Neural progenitor cell (in vitro differentiated cells): Measurements from ENCODE around the gene PPM1H. TPM values are rescaled to one million over a fixed set of nuclear protein-coding genes. Genes with fewer than 3 reads are reported as not detected.
A peak's percentile ranks its signal among the peaks of the same experiment; 100 is the strongest.

Experiments
- DNase-seq: peaks from one replicate; pipeline ENCODE4 v3.0.0-alpha.2; 2016; ENCODE audit warnings: low spot score
- H2AFZ ChIP-seq: fragments of 200-600 bp; sonication (generic); replicated peaks from 2 replicates; pipeline ENCODE4 v1.6.1; 2016; ENCODE audit warnings: antibody characterized with exemption
- H3F3A ChIP-seq: fragments of 200-600 bp; sonication (generic); 2 replicates; pipeline ENCODE4 v1.6.1; 2016; ENCODE audit warnings: antibody characterized with exemption, low read depth
- H3K27ac ChIP-seq: fragments of 200-600 bp; sonication (generic); 2 replicates; pipeline ENCODE4 v1.5.1; 2016; ENCODE audit warnings: mild to moderate bottlenecking
- H3K27me3 ChIP-seq: fragments of 200-600 bp; sonication (generic); 2 replicates; pipeline ENCODE4 v1.6.1; 2016; ENCODE audit warnings: mild to moderate bottlenecking, moderate library complexity
- H3K36me3 ChIP-seq: fragments of 200-600 bp; sonication (generic); 2 replicates; pipeline ENCODE4 v1.5.1; 2016
- H3K4me1 ChIP-seq: fragments of 200-600 bp; sonication (generic); 2 replicates; pipeline ENCODE4 v1.6.1; 2016; ENCODE audit warnings: mixed run types
- H3K4me2 ChIP-seq: fragments of 200-600 bp; sonication (generic); 2 replicates; pipeline ENCODE4 v1.6.1; 2016
- H3K4me3 ChIP-seq: fragments of 200-600 bp; sonication (generic); 2 replicates; pipeline ENCODE4 v1.5.1; 2016
- H3K79me2 ChIP-seq: fragments of 200-600 bp; sonication (generic); 2 replicates; pipeline ENCODE4 v1.6.1; 2016; ENCODE audit warnings: low read depth
- H3K9ac ChIP-seq: fragments of 200-600 bp; sonication (generic); 2 replicates; pipeline ENCODE4 v1.6.1; 2016
- H3K9me3 ChIP-seq: fragments of 200-600 bp; sonication (generic); 2 replicates; pipeline ENCODE4 v1.5.1; 2016; ENCODE audit warnings: low read depth
- H4K20me1 ChIP-seq: fragments of 200-600 bp; sonication (generic); 2 replicates; pipeline ENCODE4 v1.6.1; 2016; ENCODE audit warnings: low read depth
- H3K27ac Mint-ChIP-seq: 3 replicates; pipeline ENCODE4 v1.8.0; 2021; ENCODE audit warnings: mixed read lengths
- H3K27me3 Mint-ChIP-seq: 2 replicates; pipeline ENCODE4 v1.8.0; 2022; ENCODE audit warnings: low read depth, mild to moderate bottlenecking, inconsistent platforms, moderate library complexity, mixed read lengths; ENCODE audit not compliant: insufficient read depth
- H3K36me3 Mint-ChIP-seq: 3 replicates; pipeline ENCODE4 v1.8.0; 2021; ENCODE audit warnings: mixed read lengths
- H3K4me1 Mint-ChIP-seq: 3 replicates; pipeline ENCODE4 v1.8.0; 2021; ENCODE audit warnings: mixed read lengths
- H3K4me3 Mint-ChIP-seq: 3 replicates; pipeline ENCODE4 v1.8.0; 2021; ENCODE audit warnings: mild to moderate bottlenecking, moderate library complexity, mixed read lengths
- H3K9me3 Mint-ChIP-seq: 3 replicates; pipeline ENCODE4 v1.8.0; 2020; ENCODE audit warnings: mixed read lengths
- EZH2 ChIP-seq: fragments of 200-600 bp; sonication (generic); IDR thresholded peaks from 2 replicates; pipeline ENCODE4 v1.6.1; 2017; ENCODE audit warnings: antibody characterized with exemption, mild to moderate bottlenecking, moderate library complexity
- EZH2phosphoT487 ChIP-seq: fragments of 200-600 bp; sonication (generic); IDR thresholded peaks from 2 replicates; pipeline ENCODE4 v1.6.1; 2017; ENCODE audit warnings: antibody characterized with exemption
- total RNA-seq: library from RNA; depleted of rRNA; stranded (reverse); fragments of >200 nt; gene quantifications from 2 replicates; pipeline ENCODE4 v1.2.3, GENCODE V29; 2015; ENCODE audit warnings: low replicate concordance
- TF ChIP-seq, protein P1 (sequence below): fragments of 200-600 bp; sonication (generic); IDR thresholded peaks from 2 replicates; pipeline ENCODE4 v1.5.1; 2017; ENCODE audit warnings: antibody characterized with exemption, mild to moderate bottlenecking

The PPM1H gene
- total RNA-seq, 1 donor from 2014 or later, result 4.6 TPM

- Histone ChIP-seq H3K4me2 (no peak overlapping the region), H3K27ac (no peak overlapping the region), H3F3A (no peaks in the 10 kb centered on the region), H3K9ac (no peak overlapping the region), H3K4me3 (no peak overlapping the region), H3K27me3 (no peaks in the 10 kb centered on the region), H4K20me1 (no peaks in the 10 kb centered on the region), H3K9me3 (no peaks in the 10 kb centered on the region), H3K36me3 (no peaks in the 10 kb centered on the region), H3K79me2 (no peaks in the 10 kb centered on the region), H2AFZ (peak overlapping the region; percentile 59), H3K4me1 (peaks cover 6% of the 10 kb centered on the region)
- peaks cover 7% of the 10 kb centered on the region for H3K27me3 Mint-ChIP-seq
- no peak for DNase-seq
- TF ChIP-seq EZH2 (no peak), EZH2phosphoT487 (no peak)
- TF ChIP-seq, protein P1, sequence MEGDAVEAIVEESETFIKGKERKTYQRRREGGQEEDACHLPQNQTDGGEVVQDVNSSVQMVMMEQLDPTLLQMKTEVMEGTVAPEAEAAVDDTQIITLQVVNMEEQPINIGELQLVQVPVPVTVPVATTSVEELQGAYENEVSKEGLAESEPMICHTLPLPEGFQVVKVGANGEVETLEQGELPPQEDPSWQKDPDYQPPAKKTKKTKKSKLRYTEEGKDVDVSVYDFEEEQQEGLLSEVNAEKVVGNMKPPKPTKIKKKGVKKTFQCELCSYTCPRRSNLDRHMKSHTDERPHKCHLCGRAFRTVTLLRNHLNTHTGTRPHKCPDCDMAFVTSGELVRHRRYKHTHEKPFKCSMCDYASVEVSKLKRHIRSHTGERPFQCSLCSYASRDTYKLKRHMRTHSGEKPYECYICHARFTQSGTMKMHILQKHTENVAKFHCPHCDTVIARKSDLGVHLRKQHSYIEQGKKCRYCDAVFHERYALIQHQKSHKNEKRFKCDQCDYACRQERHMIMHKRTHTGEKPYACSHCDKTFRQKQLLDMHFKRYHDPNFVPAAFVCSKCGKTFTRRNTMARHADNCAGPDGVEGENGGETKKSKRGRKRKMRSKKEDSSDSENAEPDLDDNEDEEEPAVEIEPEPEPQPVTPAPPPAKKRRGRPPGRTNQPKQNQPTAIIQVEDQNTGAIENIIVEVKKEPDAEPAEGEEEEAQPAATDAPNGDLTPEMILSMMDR, result no peak
- no peak overlapping the region for H3K4me3 Mint-ChIP-seq
- H3K27ac Mint-ChIP-seq, result no peak overlapping the region
- peaks cover 22% of the 10 kb centered on the region for H3K4me1 Mint-ChIP-seq
- H3K36me3 Mint-ChIP-seq, result peaks cover 4% of the 10 kb centered on the region
- H3K9me3 Mint-ChIP-seq, result peaks cover under 1% of the 10 kb centered on the region
These were observed 185.4 kb downstream of the PPM1H start for GRCh38 chr12:62749586-62749985.

- Mint-ChIP-seq H3K27ac (no peak overlapping the region), H3K4me1 (peaks cover 23% of the 10 kb centered on the region), H3K9me3 (no peaks in the 10 kb centered on the region), H3K4me3 (no peak overlapping the region), H3K36me3 (peaks cover 3% of the 10 kb centered on the region), H3K27me3 (peaks cover 7% of the 10 kb centered on the region)
- H3F3A ChIP-seq, result no peaks in the 10 kb centered on the region
- H4K20me1 ChIP-seq, result no peaks in the 10 kb centered on the region
- no peak overlapping the region for H3K4me2 ChIP-seq
- DNase-seq, result no peak
- H3K9ac ChIP-seq, result no peak overlapping the region
- H3K4me1 ChIP-seq, result peaks cover 6% of the 10 kb centered on the region
- H3K4me3 ChIP-seq, result no peak overlapping the region
- no peaks in the 10 kb centered on the region for H3K36me3 ChIP-seq
- H3K27me3 ChIP-seq, result no peaks in the 10 kb centered on the region
- TF ChIP-seq, protein P1, result no peak
- no peak for TF ChIP-seq EZH2phosphoT487
- no peak for TF ChIP-seq EZH2
- no peaks in the 10 kb centered on the region for H3K79me2 ChIP-seq
- peak overlapping the region; percentile 59 for H2AFZ ChIP-seq
- H3K27ac ChIP-seq, result no peak overlapping the region
- H3K9me3 ChIP-seq, result no peaks in the 10 kb centered on the region
These were observed 185.9 kb downstream of the PPM1H start for GRCh38 chr12:62748941-62749468.

GRCh38 chr12:62744551-62744950 is 190.4 kb downstream of the PPM1H start:
- Mint-ChIP-seq H3K27ac (no peak overlapping the region), H3K27me3 (peaks cover 5% of the 10 kb centered on the region), H3K36me3 (peaks cover 2% of the 10 kb centered on the region), H3K9me3 (no peaks in the 10 kb centered on the region), H3K4me3 (no peak overlapping the region), H3K4me1 (peaks cover 30% of the 10 kb centered on the region)
- no peak for DNase-seq
- peaks cover 12% of the 10 kb centered on the region for H3K4me1 ChIP-seq
- H3K27me3 ChIP-seq, result no peaks in the 10 kb centered on the region
- H3K4me3 ChIP-seq, result no peak overlapping the region
- H3K9me3 ChIP-seq, result no peaks in the 10 kb centered on the region
- H3K27ac ChIP-seq, result no peak overlapping the region
- H4K20me1 ChIP-seq, result no peaks in the 10 kb centered on the region
- H3K36me3 ChIP-seq, result no peaks in the 10 kb centered on the region
- H2AFZ ChIP-seq, result no peak overlapping the region
- no peaks in the 10 kb centered on the region for H3K79me2 ChIP-seq
- no peak for TF ChIP-seq EZH2phosphoT487
- TF ChIP-seq, protein P1, result no peak
- no peak for TF ChIP-seq EZH2
- no peak overlapping the region for H3K4me2 ChIP-seq
- H3K9ac ChIP-seq, result no peak overlapping the region
- H3F3A ChIP-seq, result no peaks in the 10 kb centered on the region
